DND-41 (cell line): ENCODE measurements around the gene ZNF134.

Experiments
- ATAC-seq: fragments of 200-7000 bp; cut with Tn5 transposase; 3 replicates; pipeline ENCODE4 v1.9.1; 2021; ENCODE audit warnings: low read depth; ENCODE audit not compliant: insufficient read depth
- DNase-seq: peaks from one replicate; pipeline ENCODE4 v3.0.0-alpha.2; 2020
- H2AFZ ChIP-seq: 2 replicates; pipeline ENCODE4 v1.6.0; 2012; ENCODE audit warnings: low read depth, low read length
- H3K27ac ChIP-seq: 2 replicates; pipeline ENCODE4 v1.5.1; 2012; ENCODE audit warnings: low read length, inconsistent platforms
- H3K27me3 ChIP-seq: fragments of 200-600 bp; sonication (generic); 2 replicates; pipeline ENCODE4 v1.6.0; 2012; ENCODE audit warnings: low read length, mild to moderate bottlenecking, inconsistent platforms; ENCODE audit not compliant: insufficient read depth, poor library complexity
- H3K36me3 ChIP-seq: 2 replicates; pipeline ENCODE4 v1.5.1; 2012; ENCODE audit warnings: low read length, inconsistent platforms; ENCODE audit not compliant: insufficient read depth
- H3K4me1 ChIP-seq: 2 replicates; pipeline ENCODE4 v1.5.1; 2012; ENCODE audit warnings: mild to moderate bottlenecking, low read length; ENCODE audit not compliant: insufficient read depth
- H3K4me2 ChIP-seq: 2 replicates; pipeline ENCODE4 v1.6.0; 2012; ENCODE audit warnings: mild to moderate bottlenecking, moderate library complexity, low read length, inconsistent platforms; ENCODE audit not compliant: insufficient read depth
- H3K4me3 ChIP-seq, 2 experiments: fragments of 200-600 bp in 1 of 2; shearing (Covaris generic) in 1 of 2; 2 replicates each; pipeline ENCODE4 v1.5.1; 2012 to 2016; ENCODE audit warnings: inconsistent platforms in 2 of 2, low read length in 2 of 2, mild to moderate bottlenecking in 2 of 2, low read depth in 1 of 2, moderate library complexity in 1 of 2
- H3K79me2 ChIP-seq: 2 replicates; pipeline ENCODE4 v1.6.0; 2012; ENCODE audit warnings: low read length, inconsistent platforms; ENCODE audit not compliant: insufficient read depth
- H3K9ac ChIP-seq: 2 replicates; pipeline ENCODE4 v1.6.0; 2012; ENCODE audit warnings: low read depth, mild to moderate bottlenecking, inconsistent platforms, low read length, moderate library complexity
- H3K9me3 ChIP-seq: 2 replicates; pipeline ENCODE4 v1.5.1; 2012; ENCODE audit warnings: low read length, moderate library complexity, mild to moderate bottlenecking, inconsistent platforms; ENCODE audit not compliant: insufficient read depth, severe bottlenecking
- H4K20me1 ChIP-seq: 2 replicates; pipeline ENCODE4 v1.6.0; 2012; ENCODE audit warnings: low read length; ENCODE audit not compliant: insufficient read depth
- CTCF ChIP-seq: IDR thresholded peaks from 2 replicates; pipeline ENCODE4 v1.5.1; 2012; ENCODE audit warnings: borderline replicate concordance, low read length, moderate library complexity, mild to moderate bottlenecking; ENCODE audit not compliant: poor library complexity, severe bottlenecking; ENCODE audit errors: extremely low read depth
- EZH2 ChIP-seq: IDR thresholded peaks from 3 replicates; pipeline ENCODE4 v1.6.1; 2012; ENCODE audit warnings: borderline replicate concordance, low read depth, mild to moderate bottlenecking, moderate library complexity, low read length, inconsistent platforms; ENCODE audit not compliant: severe bottlenecking

The ZNF134 gene

DNA sequence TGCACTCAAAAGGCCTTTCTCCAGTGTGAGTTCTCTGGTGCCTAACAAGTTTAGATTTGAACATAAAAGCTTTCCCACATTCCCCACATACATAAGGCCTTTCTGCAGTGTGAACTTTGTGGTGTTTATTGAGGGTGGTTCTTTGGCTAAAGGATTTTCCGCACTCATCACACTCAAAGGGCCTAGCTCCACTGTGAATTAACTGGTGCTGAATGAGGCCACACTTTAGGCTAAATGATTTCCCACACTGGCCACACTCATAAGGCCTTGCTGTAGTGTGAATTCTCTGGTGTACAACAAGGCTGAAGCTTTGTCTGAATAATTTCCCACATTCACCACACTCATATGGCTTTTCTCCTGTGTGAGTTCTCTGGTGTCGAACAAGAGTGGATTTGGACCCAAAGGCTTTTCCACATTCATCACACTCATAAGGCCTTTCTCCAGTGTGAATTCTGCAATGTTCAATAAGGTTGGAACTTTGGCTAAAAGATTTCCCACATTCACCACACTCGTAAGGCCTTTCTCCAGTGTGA lies 41.6 kb upstream of the ZNF134 start:
- no peaks in the 10 kb centered on the region for H3K27me3 ChIP-seq
- no peak overlapping the region for H3K4me2 ChIP-seq
- H4K20me1 ChIP-seq, result no peaks in the 10 kb centered on the region
- no peak overlapping the region for H3K4me3 ChIP-seq
- H3K9ac ChIP-seq, result no peak overlapping the region
- peaks cover 90% of the 10 kb centered on the region for H3K9me3 ChIP-seq
- H3K36me3 ChIP-seq, result peaks cover 70% of the 10 kb centered on the region
- DNase-seq (no peak), ATAC-seq (no peak)
- peaks cover 12% of the 10 kb centered on the region for H3K4me1 ChIP-seq
- TF ChIP-seq CTCF (no peak), EZH2 (no peak)
- no peak overlapping the region for H2AFZ ChIP-seq
- H3K27ac ChIP-seq, result no peak overlapping the region
- H3K79me2 ChIP-seq, result peaks cover 17% of the 10 kb centered on the region

DNA sequence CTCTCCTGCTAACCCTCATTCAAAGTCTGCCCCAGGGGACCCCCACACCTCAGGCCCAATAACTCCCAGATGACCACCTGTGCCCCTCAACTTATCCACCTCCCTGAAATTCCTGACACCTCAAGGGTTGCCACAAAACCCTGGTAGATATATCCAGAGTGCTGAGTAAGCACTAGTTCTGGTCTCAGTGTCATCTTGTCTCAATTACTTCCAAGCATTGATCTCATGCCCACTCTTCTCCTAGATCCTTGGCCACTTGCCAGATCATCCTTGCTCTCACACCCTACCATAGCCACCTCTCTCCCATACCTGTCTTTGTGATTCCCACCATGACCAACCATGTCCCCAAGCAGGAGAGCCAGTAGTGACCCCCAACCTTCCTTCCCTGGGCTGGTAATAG lies 37.4 kb upstream of the ZNF134 start:
- Histone ChIP-seq H3K9me3 (peaks cover 66% of the 10 kb centered on the region), H4K20me1 (no peaks in the 10 kb centered on the region), H2AFZ (no peak overlapping the region), H3K9ac (no peak overlapping the region), H3K4me2 (peak overlapping the region; percentile 21; the same call in 1 of the 2 replicates), H3K27ac (no peak overlapping the region), H3K36me3 (peaks cover 69% of the 10 kb centered on the region), H3K27me3 (no peaks in the 10 kb centered on the region), H3K4me1 (peaks cover 32% of the 10 kb centered on the region), H3K79me2 (peaks cover 29% of the 10 kb centered on the region), H3K4me3 (peak overlapping the region in 1 of 2 experiments; percentile 96; a peak in 1 of 4 replicates)
- ATAC-seq, result no peak
- TF ChIP-seq EZH2 (no peak), CTCF (no peak)
- no peak for DNase-seq

- Histone ChIP-seq H3K4me2 (peak within 1 kb of the TSS; percentile 89), H3K27me3 (no peaks in the 10 kb centered on the region), H3K36me3 (peaks cover 50% of the 10 kb centered on the region), H2AFZ (peak within 1 kb of the TSS; percentile 87), H3K27ac (peak within 1 kb of the TSS; percentile 75), H3K4me1 (peaks cover 39% of the 10 kb centered on the region), H3K9me3 (peaks cover 63% of the 10 kb centered on the region), H3K79me2 (peaks cover 33% of the 10 kb centered on the region), H3K9ac (peak within 1 kb of the TSS; percentile 86), H3K4me3 (peak within 1 kb of the TSS; percentile 83 to 96), H4K20me1 (no peaks in the 10 kb centered on the region)
- peak; percentile 49 for TF ChIP-seq CTCF
- TF ChIP-seq EZH2, result no peak
- ATAC-seq (peak; percentile 90), DNase-seq (peak; percentile 99)
Measured at GRCh38 chr19:57578487-57579205, 35.4 kb upstream of the ZNF134 start, which contains the start of gene ZNF416. ZNF416 (minus strand) TSS chr19:57578911; CDS start chr19:57578704, 207 bp downstream.
